Body of pancreas (tissue), 4 donors: ENCODE data around the gene SPTBN1. TPM values are rescaled to one million over a fixed set of nuclear protein-coding genes. Genes with fewer than 3 reads are reported as not detected.

Experiments
- ATAC-seq: fragments of 150-250 bp; one replicate; pipeline ENCODE4 v1.9.1; 2016
- DNase-seq, 4 donors: peaks; one replicate each; pipeline ENCODE4 v3.0.0-alpha.2; 2019
- H3K27ac ChIP-seq, 4 donors: fragments of 200-600 bp; sonication (generic); 1 replicate in 3 of 4; 2 replicates in 1 of 4; pipeline versions ENCODE4 v1.5.1 to v1.6.1; 2016 to 2019; ENCODE audit warnings: mild to moderate bottlenecking in 1 of 4, mixed read lengths in 1 of 4, moderate library complexity in 1 of 4
- H3K27me3 ChIP-seq, 2 donors: fragments of 200-600 bp; sonication (generic); one replicate each; pipeline ENCODE4 v1.6.0; 2016; ENCODE audit warnings: mild to moderate bottlenecking in 1 of 2
- H3K36me3 ChIP-seq, 2 donors: fragments of 200-600 bp; sonication (generic); replicated peaks in 1 of 2; 2 replicates each; pipeline ENCODE4 v1.5.1; 2016; ENCODE audit warnings: low read depth in 2 of 2; ENCODE audit not compliant: insufficient read depth in 1 of 2
- H3K4me1 ChIP-seq: fragments of 200-600 bp; sonication (generic); one replicate; pipeline ENCODE4 v1.6.0; 2016
- H3K4me3 ChIP-seq, 2 donors: fragments of 200-600 bp; sonication (generic); 1 replicate in 1 of 2; 2 replicates in 1 of 2; pipeline ENCODE4 v1.5.1; 2016 to 2019
- H3K9me3 ChIP-seq, 3 donors: fragments of 200-600 bp; sonication (generic); 1 replicate in 2 of 3; 2 replicates in 1 of 3; pipeline ENCODE4 v1.5.1; 2016
- POLR2A ChIP-seq, 3 donors: fragments of 450-650 bp; IDR thresholded peaks; one replicate each; pipeline ENCODE4 v1.6.1; 2016; ENCODE audit warnings: antibody characterized with exemption in 3 of 3, mild to moderate bottlenecking in 2 of 3
- WGBS, 2 donors: methylation state at CpG; one replicate each; pipeline ENCODE4 v1.1.5; 2017; 5-methylcytosine and 5-hydroxymethylcytosine counted together
- intact Hi-C: fragments of 100-400 bp; cut with DNase I; formaldehyde crosslinking; loops from one replicate; pipeline ENCODE4 v1.15.1; 2023
- total RNA-seq, 2 donors: library from RNA; depleted of rRNA; stranded (reverse); fragments of >200 nt; gene quantifications; one replicate each; pipeline ENCODE4 v1.1.0, GENCODE V29; 2016
- TF ChIP-seq, protein P1 (sequence below), 7 experiments: fragments of 450-650 bp in 4 of 7; fragments of 200-600 bp in 3 of 7; sonication (generic) in 3 of 7; IDR thresholded peaks; one replicate each; pipeline ENCODE4 v1.5.1; 2016 to 2019; ENCODE audit warnings: antibody characterized with exemption in 7 of 7

Gene SPTBN1
- total RNA-seq, 2 donors from 2014 or later = 186 to 195 TPM

DNA sequence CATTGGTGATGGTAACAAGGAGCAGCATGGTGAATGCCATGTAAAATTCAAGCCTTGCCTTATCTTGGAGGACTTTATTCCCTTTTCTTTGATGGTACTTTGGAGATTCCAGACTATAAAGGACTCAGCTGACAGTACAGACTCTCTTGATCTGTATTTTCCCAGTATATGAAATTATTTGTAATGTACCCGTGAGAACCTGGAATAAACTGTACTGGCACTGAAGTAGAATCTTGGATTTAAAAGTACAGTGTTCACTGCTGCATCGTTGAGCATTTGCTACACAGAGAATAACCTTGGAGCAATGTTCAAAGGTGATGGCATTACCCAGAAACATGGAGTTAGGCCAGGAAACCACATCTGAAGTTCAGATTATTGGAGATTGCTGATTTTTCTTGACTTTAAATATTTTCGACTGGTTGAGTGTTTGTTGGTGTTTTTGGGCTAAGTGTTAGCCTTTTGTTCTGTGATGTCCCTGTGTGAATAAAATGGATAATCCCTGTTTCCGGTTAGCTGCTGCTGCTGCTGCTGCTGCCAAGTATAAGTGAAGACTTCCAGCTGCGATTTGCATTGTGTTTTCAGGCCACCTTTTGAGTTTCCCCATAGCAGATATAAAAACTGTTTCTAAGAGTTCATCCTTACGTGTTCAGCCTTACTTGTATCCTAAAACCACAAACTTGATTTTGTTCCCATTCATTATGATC lies 122.0 kb downstream of the SPTBN1 start:
- H3K4me3 ChIP-seq = no peak overlapping the region
- intact Hi-C loops = no loop called here

DNA sequence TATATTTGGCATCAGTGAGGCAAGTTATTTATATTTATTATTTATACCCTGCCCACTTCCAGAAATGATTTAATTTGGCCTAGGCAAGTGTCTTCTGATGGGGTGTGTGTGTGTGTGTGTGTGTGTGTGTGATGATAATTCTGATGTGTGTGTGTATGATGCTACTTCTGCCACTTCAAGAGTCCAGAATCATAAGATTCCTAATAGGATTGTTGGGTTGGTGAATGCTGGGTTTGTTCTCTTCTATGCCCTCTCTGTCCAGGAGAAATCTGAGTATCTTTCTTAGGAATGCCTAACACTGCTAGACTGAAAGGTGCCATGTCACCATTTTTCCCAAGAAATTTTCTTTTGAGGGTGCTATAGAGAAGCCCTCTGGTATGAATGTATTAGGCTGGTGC lies 122.5 kb downstream of the SPTBN1 start:
- intact Hi-C loops = no loop called here
- Histone ChIP-seq H3K9me3 (no peaks in the 10 kb centered on the region), H3K27me3 (no peaks in the 10 kb centered on the region), H3K4me3 (no peak overlapping the region), H3K36me3 (no peaks in the 10 kb centered on the region), H3K27ac (peak overlapping the region; percentile 26 to 82 (median 68)), H3K4me1 (peaks cover 88% of the 10 kb centered on the region)
- no peak for TF ChIP-seq POLR2A (IDR thresholded peaks at IDR 0.05)
- TF ChIP-seq, protein P1, sequence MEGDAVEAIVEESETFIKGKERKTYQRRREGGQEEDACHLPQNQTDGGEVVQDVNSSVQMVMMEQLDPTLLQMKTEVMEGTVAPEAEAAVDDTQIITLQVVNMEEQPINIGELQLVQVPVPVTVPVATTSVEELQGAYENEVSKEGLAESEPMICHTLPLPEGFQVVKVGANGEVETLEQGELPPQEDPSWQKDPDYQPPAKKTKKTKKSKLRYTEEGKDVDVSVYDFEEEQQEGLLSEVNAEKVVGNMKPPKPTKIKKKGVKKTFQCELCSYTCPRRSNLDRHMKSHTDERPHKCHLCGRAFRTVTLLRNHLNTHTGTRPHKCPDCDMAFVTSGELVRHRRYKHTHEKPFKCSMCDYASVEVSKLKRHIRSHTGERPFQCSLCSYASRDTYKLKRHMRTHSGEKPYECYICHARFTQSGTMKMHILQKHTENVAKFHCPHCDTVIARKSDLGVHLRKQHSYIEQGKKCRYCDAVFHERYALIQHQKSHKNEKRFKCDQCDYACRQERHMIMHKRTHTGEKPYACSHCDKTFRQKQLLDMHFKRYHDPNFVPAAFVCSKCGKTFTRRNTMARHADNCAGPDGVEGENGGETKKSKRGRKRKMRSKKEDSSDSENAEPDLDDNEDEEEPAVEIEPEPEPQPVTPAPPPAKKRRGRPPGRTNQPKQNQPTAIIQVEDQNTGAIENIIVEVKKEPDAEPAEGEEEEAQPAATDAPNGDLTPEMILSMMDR (IDR thresholded peaks at IDR 0.05) = no peak
- no peak for ATAC-seq
- no peak for DNase-seq

More for the DNA sequence above, 122.0 kb downstream of the SPTBN1 start:
- TF ChIP-seq, protein P1 (IDR thresholded peaks at IDR 0.05) = no peak
- no peak for TF ChIP-seq POLR2A (IDR thresholded peaks at IDR 0.05)
- H3K27me3 ChIP-seq = no peaks in the 10 kb centered on the region
- H3K27ac ChIP-seq = peak overlapping the region; percentile 26 to 82 (median 68)
- no peaks in the 10 kb centered on the region for H3K9me3 ChIP-seq
- ATAC-seq (no peak), DNase-seq (no peak)
- WGBS, 2 donors = 12 to 20% methylated on average over 6 of the region's 6 CpGs
- no peaks in the 10 kb centered on the region for H3K36me3 ChIP-seq
- H3K4me1 ChIP-seq = peaks cover 88% of the 10 kb centered on the region

DNA sequence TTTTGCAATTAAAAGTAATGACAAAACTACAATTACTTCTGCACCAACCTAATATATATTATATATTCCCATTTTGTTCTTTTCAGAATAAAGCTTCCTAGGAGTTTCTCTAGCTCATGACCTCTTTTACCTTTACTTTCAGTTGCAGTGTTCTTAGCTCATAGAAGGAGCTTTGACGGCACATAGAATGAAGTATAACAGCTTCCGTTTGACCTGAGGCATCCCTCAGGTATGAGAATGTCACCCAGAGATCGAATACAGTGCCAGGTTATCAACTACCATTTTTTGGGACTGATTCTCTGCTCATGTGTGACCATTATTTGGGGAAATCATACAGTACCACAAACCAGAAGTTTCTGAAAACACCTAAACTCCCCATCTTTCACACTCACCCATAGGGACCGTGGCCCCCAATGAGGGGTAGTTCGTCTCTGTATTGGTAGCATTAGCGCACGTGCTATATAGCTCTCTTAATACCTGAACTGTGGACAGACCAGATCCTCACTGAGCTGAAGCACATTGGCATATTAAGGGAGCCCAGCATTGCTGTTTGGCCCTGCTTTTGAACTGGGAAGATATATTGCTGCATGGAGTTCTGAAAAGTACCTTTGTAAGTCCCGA lies 123.0 kb downstream of the SPTBN1 start:
- H3K27ac ChIP-seq = peak overlapping the region; percentile 50 to 82 (median 68)
- TF ChIP-seq POLR2A (IDR thresholded peaks at IDR 0.05) = no peak
- TF ChIP-seq, protein P1 (IDR thresholded peaks at IDR 0.05) = no peak
- H3K27me3 ChIP-seq = no peaks in the 10 kb centered on the region
- peaks cover 85% of the 10 kb centered on the region for H3K4me1 ChIP-seq
- intact Hi-C loops = no loop called here
- DNase-seq (no peak), ATAC-seq (no peak)
- no peaks in the 10 kb centered on the region for H3K36me3 ChIP-seq
- no peak overlapping the region for H3K4me3 ChIP-seq
- no peaks in the 10 kb centered on the region for H3K9me3 ChIP-seq
- 68 to 73% methylated on average over 8 of the region's 8 CpGs for WGBS, 2 donors

DNA sequence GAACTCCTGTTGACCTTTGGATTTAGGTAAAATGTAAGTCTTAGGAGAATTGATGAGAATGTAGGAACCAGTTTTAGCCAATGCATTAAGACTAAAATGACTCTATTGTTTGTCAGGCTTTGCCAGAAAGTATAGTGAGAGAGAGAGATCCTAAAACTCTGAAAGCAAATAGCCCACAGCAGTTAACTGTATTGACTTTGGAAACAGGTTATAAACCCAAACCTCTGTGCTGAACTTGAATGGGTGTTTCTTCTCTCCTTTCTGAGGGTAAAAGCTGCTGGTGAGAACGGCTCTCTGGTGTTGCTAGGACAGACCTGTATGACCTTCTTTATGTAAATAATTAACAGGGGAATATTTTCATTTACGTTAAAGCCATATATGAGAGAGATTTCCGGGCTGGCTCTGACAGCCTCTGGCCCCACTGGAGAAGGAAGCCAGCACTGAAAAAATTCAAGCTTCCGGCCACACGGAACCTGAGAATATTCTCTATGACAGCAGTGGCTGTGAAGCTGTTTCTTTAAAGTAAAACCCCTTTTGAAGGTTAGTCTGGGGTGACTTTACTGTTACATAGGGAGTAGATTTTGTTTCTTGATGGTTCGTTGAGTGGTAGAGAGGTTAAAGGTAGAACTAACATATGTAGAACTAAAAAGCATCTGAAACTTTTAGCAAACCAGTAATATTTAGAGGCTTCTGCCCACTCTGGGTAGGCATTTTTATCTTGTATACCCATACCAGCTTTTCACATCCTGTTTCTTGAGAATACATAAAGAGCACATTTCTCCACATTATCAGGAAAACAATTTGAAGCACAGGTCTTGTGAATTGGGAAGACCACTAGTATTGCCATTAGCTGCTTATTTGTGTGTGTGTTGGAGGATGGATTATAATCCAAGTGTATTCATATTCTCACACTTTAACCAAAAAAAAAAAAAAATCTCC lies 123.8 kb downstream of the SPTBN1 start:
- peak overlapping the region; percentile 50 to 82 (median 68) for H3K27ac ChIP-seq
- intact Hi-C loops = no loop called here
- 6 to 7% methylated on average over 6 of the region's 6 CpGs for WGBS, 2 donors
- no peak overlapping the region for H3K4me3 ChIP-seq
- peak; percentile 48 for ATAC-seq
- no peaks in the 10 kb centered on the region for H3K36me3 ChIP-seq
- TF ChIP-seq POLR2A (IDR thresholded peaks at IDR 0.05) = peak in 1 of 3 donors; percentile 5
- TF ChIP-seq, protein P1 (IDR thresholded peaks at IDR 0.05) = no peak
- H3K9me3 ChIP-seq = no peaks in the 10 kb centered on the region
- DNase-seq = peak in 2 of 4 donors; percentile 31 to 63
- no peaks in the 10 kb centered on the region for H3K27me3 ChIP-seq
- H3K4me1 ChIP-seq = peaks cover 85% of the 10 kb centered on the region
